CD8-positive, alpha-beta memory T cell (primary cell): ENCODE results near the gene VGLL4. TPM values are rescaled to one million over a fixed set of nuclear protein-coding genes. Genes with fewer than 3 reads are reported as not detected.

Experiments
- CTCF ChIA-PET: fragments of 350-600 bp; sonication (Branson Sonifier 250); formaldehyde crosslinking; loops from one replicate; lab custom pipeline; 2021; ENCODE audit warnings: antibody characterized with exemption; lab: Charles Lee
- POLR2A ChIA-PET: fragments of 350-600 bp; sonication (Branson Sonifier 250); formaldehyde crosslinking; loops from one replicate; lab custom pipeline; 2021; ENCODE audit warnings: antibody characterized with exemption; lab: Charles Lee
- DNase-seq, 5 donors: peaks; one replicate each; pipeline versions ENCODE4 v3.0.0 to v3.0.0-alpha.2; 2020 to 2022; ENCODE audit warnings: mixed read lengths in 1 of 5
- H3K27ac ChIP-seq: one replicate; pipeline ENCODE4 v1.7.0; 2013; ENCODE audit warnings: low read depth, mild to moderate bottlenecking, low read length, moderate library complexity
- H3K27me3 ChIP-seq: 2 replicates; pipeline ENCODE4 v1.7.0; 2013; ENCODE audit warnings: low read length, mild to moderate bottlenecking; ENCODE audit not compliant: insufficient read depth, poor library complexity, severe bottlenecking
- H3K36me3 ChIP-seq: 2 replicates; pipeline ENCODE4 v1.7.0; 2013; ENCODE audit warnings: mild to moderate bottlenecking, low read length, moderate library complexity; ENCODE audit not compliant: insufficient read depth
- H3K4me1 ChIP-seq: 2 replicates; pipeline ENCODE4 v1.7.0; 2013; ENCODE audit warnings: mild to moderate bottlenecking, low read length, moderate library complexity; ENCODE audit not compliant: insufficient read depth
- H3K4me3 ChIP-seq: 2 replicates; pipeline ENCODE4 v1.7.0; 2013; ENCODE audit warnings: mild to moderate bottlenecking, low read length
- H3K9me3 ChIP-seq: 2 replicates; pipeline ENCODE4 v1.7.0; 2013; ENCODE audit warnings: mild to moderate bottlenecking, low read length
- H3K27ac Mint-ChIP-seq, 8 donors: one replicate each; pipeline ENCODE4 v1.8.0; 2020 to 2021; ENCODE audit warnings: mixed read lengths in 8 of 8, mild to moderate bottlenecking in 6 of 8, inconsistent platforms in 3 of 8, moderate library complexity in 3 of 8
- H3K27me3 Mint-ChIP-seq, 2 donors: one replicate each; pipeline ENCODE4 v1.8.0; 2020 to 2021; ENCODE audit warnings: mixed read lengths in 2 of 2, mild to moderate bottlenecking in 1 of 2, moderate library complexity in 1 of 2
- H3K36me3 Mint-ChIP-seq, 3 donors: one replicate each; pipeline ENCODE4 v1.8.0; 2020 to 2021; ENCODE audit warnings: mixed read lengths in 3 of 3, inconsistent platforms in 1 of 3, mild to moderate bottlenecking in 1 of 3
- H3K4me1 Mint-ChIP-seq, 3 donors: one replicate each; pipeline ENCODE4 v1.8.0; 2020 to 2021; ENCODE audit warnings: mixed read lengths in 3 of 3, inconsistent platforms in 1 of 3, mild to moderate bottlenecking in 1 of 3
- H3K4me3 Mint-ChIP-seq, 7 donors: one replicate each; pipeline ENCODE4 v1.8.0; 2020 to 2021; ENCODE audit warnings: mixed read lengths in 7 of 7, mild to moderate bottlenecking in 6 of 7, moderate library complexity in 4 of 7, inconsistent platforms in 2 of 7
- H3K9me3 Mint-ChIP-seq, 5 donors: one replicate each; pipeline ENCODE4 v1.8.0; 2020 to 2022; ENCODE audit warnings: mixed read lengths in 5 of 5, mild to moderate bottlenecking in 3 of 5, moderate library complexity in 2 of 5, inconsistent platforms in 1 of 5
- polyA plus RNA-seq: library from polyadenylated mRNA; unstranded; fragments of 300-500 nt; fragmentation: Illumina TruSeq; gene quantifications from one replicate; pipeline ENCODE4 v1.2.3, GENCODE V29; 2021
- total RNA-seq, 2 experiments: library from RNA; stranded (reverse); gene quantifications; one replicate each; pipeline ENCODE4 v1.2.3, GENCODE V29; 2021

Gene VGLL4
- total and polyA plus RNA-seq, 3 experiments from 2014 or later: 29.9 to 40.5 (median 37.7) TPM

- ChIA-PET POLR2A (no interaction called here), CTCF (no interaction called here)
- Mint-ChIP-seq H3K4me3 (no peak overlapping the region), H3K36me3 (peaks cover 0 to 31% (median 19%) of the 10 kb centered on the region in 3 donors), H3K27ac (peak overlapping the region in 4 of 8 donors; percentile 15 to 80 (median 72)), H3K4me1 (peaks cover 72 to 92% (median 86%) of the 10 kb centered on the region in 3 donors), H3K27me3 (no peaks in the 10 kb centered on the region), H3K9me3 (no peaks in the 10 kb centered on the region)
- H3K27me3 ChIP-seq: no peaks in the 10 kb centered on the region
- H3K27ac ChIP-seq: no peak overlapping the region
- peaks cover 18% of the 10 kb centered on the region for H3K4me1 ChIP-seq
- no peaks in the 10 kb centered on the region for H3K36me3 ChIP-seq
- no peak overlapping the region for H3K4me3 ChIP-seq
- no peak for DNase-seq
- no peaks in the 10 kb centered on the region for H3K9me3 ChIP-seq
Observed at GRCh38 chr3:11584570-11584969, 59.1 kb downstream of the VGLL4 start.

DNA sequence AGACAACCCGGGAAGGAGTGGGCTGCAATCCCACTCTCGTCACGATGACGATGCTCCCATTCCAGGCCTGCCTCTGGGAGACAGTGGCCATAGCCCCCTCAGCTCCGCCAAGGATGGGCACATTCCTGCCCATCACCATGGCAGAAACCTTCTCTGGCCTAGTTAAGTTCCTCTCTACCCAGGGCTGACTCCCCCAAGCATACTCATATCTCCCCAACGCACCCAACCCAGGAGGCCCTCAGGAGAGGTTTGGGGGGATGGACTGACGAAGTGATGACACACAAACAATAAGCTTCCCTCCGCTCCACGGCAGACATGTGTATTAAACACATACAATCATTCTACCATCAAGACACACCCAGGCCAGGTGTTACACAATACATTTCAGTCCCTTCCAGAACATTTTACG, 60.1 kb downstream of the VGLL4 start:
- no peaks in the 10 kb centered on the region for H3K27me3 ChIP-seq
- CTCF ChIA-PET: no interaction called here

DNA sequence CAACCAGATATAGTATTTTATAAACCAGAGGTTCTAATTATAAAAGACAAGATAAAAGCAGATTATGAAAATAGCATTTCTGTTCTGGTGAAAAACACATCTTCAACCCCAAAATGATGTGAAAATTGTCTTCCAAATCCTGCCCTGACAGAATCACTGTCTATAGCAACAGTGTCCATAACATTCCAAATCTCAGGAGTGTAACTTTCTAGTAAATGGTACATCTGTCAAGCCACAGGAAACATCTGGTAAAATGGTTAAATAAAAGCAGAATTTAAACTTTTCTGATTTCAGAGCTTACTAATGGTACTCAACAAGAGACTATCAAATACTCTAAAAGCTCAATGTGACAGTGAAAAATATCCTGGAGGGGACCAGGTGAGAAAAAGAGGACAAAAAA, 60.5 kb downstream of the VGLL4 start:
- POLR2A ChIA-PET: no interaction called here
- Mint-ChIP-seq H3K27me3 (no peaks in the 10 kb centered on the region), H3K27ac (peak overlapping the region in 1 of 8 donors; percentile 59), H3K36me3 (peaks cover 0 to 23% (median 14%) of the 10 kb centered on the region in 3 donors), H3K9me3 (no peaks in the 10 kb centered on the region), H3K4me1 (peaks cover 64 to 82% (median 80%) of the 10 kb centered on the region in 3 donors), H3K4me3 (no peak overlapping the region)
- CTCF ChIA-PET: no interaction called here
- Histone ChIP-seq H3K36me3 (no peaks in the 10 kb centered on the region), H3K9me3 (no peaks in the 10 kb centered on the region), H3K4me3 (no peak overlapping the region), H3K27ac (no peak overlapping the region), H3K27me3 (no peaks in the 10 kb centered on the region), H3K4me1 (peaks cover 18% of the 10 kb centered on the region)
- no peak for DNase-seq

More for the DNA sequence above, 60.1 kb downstream of the VGLL4 start:
- Mint-ChIP-seq H3K4me3 (no peak overlapping the region), H3K9me3 (no peaks in the 10 kb centered on the region), H3K27me3 (no peaks in the 10 kb centered on the region), H3K4me1 (peaks cover 67 to 85% (median 84%) of the 10 kb centered on the region in 3 donors), H3K36me3 (peaks cover 0 to 25% (median 17%) of the 10 kb centered on the region in 3 donors), H3K27ac (peak overlapping the region in 3 of 8 donors; percentile 31 to 59 (median 45))
- POLR2A ChIA-PET: no interaction called here
- Histone ChIP-seq H3K36me3 (no peaks in the 10 kb centered on the region), H3K4me1 (peaks cover 18% of the 10 kb centered on the region), H3K27ac (no peak overlapping the region), H3K4me3 (no peak overlapping the region), H3K9me3 (no peaks in the 10 kb centered on the region)
- DNase-seq: no peak

DNA sequence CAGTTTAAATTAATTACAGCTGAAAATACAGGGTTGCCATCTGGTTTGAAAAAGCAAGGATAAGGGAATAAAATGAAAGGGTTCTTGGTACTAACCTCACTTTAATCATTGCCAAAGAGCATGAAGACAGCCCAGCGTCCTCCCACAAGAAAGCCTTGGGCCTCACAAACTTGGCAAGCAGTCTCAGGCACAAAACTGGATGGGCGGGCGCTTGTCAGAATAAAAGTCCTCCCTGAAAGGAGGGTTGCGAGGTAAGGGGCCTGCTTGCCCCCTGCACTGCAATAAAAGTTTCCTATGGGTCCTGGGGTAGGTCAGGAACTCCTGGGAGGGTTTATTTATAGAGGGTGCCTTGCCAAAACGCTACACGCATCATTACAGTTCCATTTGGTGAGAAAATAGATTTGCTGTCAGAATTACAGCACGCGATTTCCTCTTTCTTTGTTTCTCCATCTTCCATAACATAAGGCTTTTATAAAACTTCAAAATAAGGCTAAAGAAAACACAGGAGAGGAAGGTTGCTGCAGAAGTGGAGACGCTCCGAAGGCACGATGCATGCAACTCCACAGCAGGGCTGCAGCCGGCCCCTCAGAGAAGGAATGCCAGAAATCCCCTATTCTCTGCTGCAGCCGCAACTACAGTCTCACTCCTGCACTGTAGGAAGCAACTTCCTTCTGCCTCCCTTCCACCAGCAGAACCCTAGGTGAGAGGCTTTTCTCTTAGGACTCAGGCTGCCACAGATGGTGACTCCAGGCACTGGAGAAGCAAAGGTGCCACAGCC, 61.3 kb downstream of the VGLL4 start:
- peaks cover 0 to 21% (median 10%) of the 10 kb centered on the region in 3 donors for H3K36me3 Mint-ChIP-seq
- H3K4me3 ChIP-seq: no peak overlapping the region
- no peaks in the 10 kb centered on the region for H3K27me3 Mint-ChIP-seq
- peaks cover 63 to 82% (median 76%) of the 10 kb centered on the region in 3 donors for H3K4me1 Mint-ChIP-seq
- no peak overlapping the region for H3K27ac ChIP-seq
- H3K9me3 Mint-ChIP-seq: no peaks in the 10 kb centered on the region
- no peaks in the 10 kb centered on the region for H3K9me3 ChIP-seq
- H3K27ac Mint-ChIP-seq: peak overlapping the region in 5 of 8 donors; percentile 2 to 69 (median 35)
- no peak for DNase-seq
- peak overlapping the region in 1 of 7 donors; percentile 19 for H3K4me3 Mint-ChIP-seq
- H3K27me3 ChIP-seq: no peaks in the 10 kb centered on the region
- peaks cover 18% of the 10 kb centered on the region for H3K4me1 ChIP-seq
- no peaks in the 10 kb centered on the region for H3K36me3 ChIP-seq
- CTCF ChIA-PET: no interaction called here
- POLR2A ChIA-PET: no interaction called here

DNA sequence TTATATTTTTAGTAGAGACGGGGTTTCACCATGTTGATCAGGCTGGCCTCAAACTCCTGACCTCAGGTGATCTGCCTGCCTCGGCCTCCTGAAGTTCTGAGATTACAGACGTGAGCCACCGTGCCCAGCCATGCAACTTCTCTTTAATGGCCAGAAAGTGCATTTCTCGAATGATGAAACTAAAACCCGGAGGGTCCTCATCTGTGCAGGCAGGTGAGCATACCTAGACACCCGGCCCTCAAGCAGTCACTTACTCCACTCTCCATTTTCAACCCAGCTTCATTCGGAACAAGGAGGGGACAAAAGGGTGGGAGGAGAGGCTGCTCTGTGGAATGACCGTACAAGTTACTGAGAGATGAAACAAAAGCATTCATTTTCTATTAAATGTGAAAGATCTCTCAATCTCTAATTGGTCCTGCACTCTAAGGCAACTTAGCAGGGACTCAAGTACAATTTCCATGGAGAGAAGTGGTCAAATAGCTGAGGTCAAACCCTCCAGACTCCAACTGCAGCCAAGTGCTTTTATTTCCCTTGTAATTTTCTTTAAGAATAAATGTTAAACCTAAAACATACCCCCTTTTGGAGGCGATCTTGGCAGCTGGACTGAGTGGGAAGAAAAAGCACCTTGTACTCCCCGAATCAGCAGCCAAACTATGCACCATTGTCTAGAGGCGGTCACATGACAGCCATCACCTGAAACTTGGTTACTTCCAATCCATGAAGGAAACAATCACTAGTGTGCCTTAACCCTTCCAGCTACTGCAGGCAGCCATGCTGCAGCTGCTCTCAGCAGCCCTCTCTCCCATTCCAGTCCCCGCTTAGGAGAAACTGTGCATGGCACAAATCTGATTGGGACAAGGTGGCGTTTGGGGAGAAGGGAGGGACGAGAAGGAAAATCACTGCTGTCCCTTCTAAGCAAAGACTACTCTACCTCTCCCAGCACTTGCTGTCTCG, 62.2 kb downstream of the VGLL4 start:
- ChIA-PET POLR2A (no interaction called here), CTCF (no interaction called here)
- Mint-ChIP-seq H3K4me3 (no peak overlapping the region), H3K27ac (peak overlapping the region in 1 of 8 donors; percentile 38), H3K27me3 (no peaks in the 10 kb centered on the region), H3K9me3 (no peaks in the 10 kb centered on the region), H3K4me1 (peaks cover 59 to 82% (median 74%) of the 10 kb centered on the region in 3 donors), H3K36me3 (peaks cover 0 to 24% (median 7%) of the 10 kb centered on the region in 3 donors)
- Histone ChIP-seq H3K36me3 (no peaks in the 10 kb centered on the region), H3K4me3 (no peak overlapping the region), H3K4me1 (peaks cover 18% of the 10 kb centered on the region), H3K9me3 (no peaks in the 10 kb centered on the region), H3K27me3 (no peaks in the 10 kb centered on the region), H3K27ac (no peak overlapping the region)
- DNase-seq: no peak

DNA sequence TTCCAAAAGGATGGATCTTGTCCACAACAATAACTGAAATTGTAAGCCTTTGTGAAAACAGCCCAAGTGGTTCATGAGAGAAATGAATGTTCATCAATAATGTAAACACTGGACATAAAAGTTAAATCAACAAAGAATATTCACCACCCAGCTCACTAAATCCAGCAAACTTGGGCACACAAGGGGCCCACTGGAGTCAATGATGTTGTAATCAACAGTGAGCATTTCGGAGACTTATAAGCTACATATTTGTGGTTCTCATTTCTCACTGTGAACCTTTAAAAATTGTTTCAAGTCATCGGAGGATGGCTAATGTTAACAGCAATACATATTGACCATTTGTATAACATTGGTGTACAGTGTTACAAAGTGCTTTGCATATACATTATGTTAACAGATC, 63.1 kb downstream of the VGLL4 start:
- DNase-seq: no peak
- H3K4me3 Mint-ChIP-seq: no peak overlapping the region
- ChIA-PET CTCF (no interaction called here), POLR2A (no interaction called here)
- peaks cover 55 to 79% (median 66%) of the 10 kb centered on the region in 3 donors for H3K4me1 Mint-ChIP-seq
- no peak overlapping the region for H3K27ac Mint-ChIP-seq
- H3K27me3 Mint-ChIP-seq: no peaks in the 10 kb centered on the region
- Histone ChIP-seq H3K27ac (no peak overlapping the region), H3K4me1 (peaks cover 18% of the 10 kb centered on the region), H3K4me3 (no peak overlapping the region), H3K27me3 (no peaks in the 10 kb centered on the region), H3K9me3 (no peaks in the 10 kb centered on the region), H3K36me3 (no peaks in the 10 kb centered on the region)
- peaks cover 0 to 25% (median 6%) of the 10 kb centered on the region in 3 donors for H3K36me3 Mint-ChIP-seq
- H3K9me3 Mint-ChIP-seq: no peaks in the 10 kb centered on the region

- H3K9me3 Mint-ChIP-seq: no peaks in the 10 kb centered on the region
- peak overlapping the region in 4 of 8 donors; percentile 7 to 71 (median 58) for H3K27ac Mint-ChIP-seq
- no peaks in the 10 kb centered on the region for H3K27me3 ChIP-seq
- H3K36me3 ChIP-seq: peaks cover 8% of the 10 kb centered on the region
- no peak overlapping the region for H3K4me3 ChIP-seq
- H3K4me3 Mint-ChIP-seq: no peak overlapping the region
- H3K9me3 ChIP-seq: no peaks in the 10 kb centered on the region
- POLR2A ChIA-PET: no interaction called here
- no peak overlapping the region for H3K27ac ChIP-seq
- H3K27me3 Mint-ChIP-seq: no peaks in the 10 kb centered on the region
- H3K4me1 Mint-ChIP-seq: peaks cover 39 to 65% (median 50%) of the 10 kb centered on the region in 3 donors
- CTCF ChIA-PET: no interaction called here
- peaks cover 0 to 44% (median 8%) of the 10 kb centered on the region in 3 donors for H3K36me3 Mint-ChIP-seq
- peaks cover 12% of the 10 kb centered on the region for H3K4me1 ChIP-seq
- no peak for DNase-seq
Observed at GRCh38 chr3:11578169-11578568, 65.5 kb downstream of the VGLL4 start.
